Retinal pigment epithelial cell (primary cell): ENCODE data around the gene SUCNR1.
"Not testable (repeated sequence)": the region's sequence is repeated elsewhere in the genome, so short reads cannot be mapped to it uniquely, and the experiment has no call there.

ENCODE experiments used
- DNase-seq: peaks from one replicate; pipeline ENCODE4 v3.0.0-alpha.2; 2010; ENCODE audit warnings: low read depth
- H3K4me3 ChIP-seq: 2 replicates; pipeline ENCODE4 v1.5.1; 2011; ENCODE audit warnings: mild to moderate bottlenecking, low read length, control low read depth, moderate library complexity
- TF ChIP-seq, protein P1 (sequence below): conservative IDR thresholded peaks from 2 replicates; pipeline ENCODE4 v1.5.1; 2011; ENCODE audit warnings: low read depth, low read length, control low read depth, inconsistent platforms

Gene SUCNR1

DNA sequence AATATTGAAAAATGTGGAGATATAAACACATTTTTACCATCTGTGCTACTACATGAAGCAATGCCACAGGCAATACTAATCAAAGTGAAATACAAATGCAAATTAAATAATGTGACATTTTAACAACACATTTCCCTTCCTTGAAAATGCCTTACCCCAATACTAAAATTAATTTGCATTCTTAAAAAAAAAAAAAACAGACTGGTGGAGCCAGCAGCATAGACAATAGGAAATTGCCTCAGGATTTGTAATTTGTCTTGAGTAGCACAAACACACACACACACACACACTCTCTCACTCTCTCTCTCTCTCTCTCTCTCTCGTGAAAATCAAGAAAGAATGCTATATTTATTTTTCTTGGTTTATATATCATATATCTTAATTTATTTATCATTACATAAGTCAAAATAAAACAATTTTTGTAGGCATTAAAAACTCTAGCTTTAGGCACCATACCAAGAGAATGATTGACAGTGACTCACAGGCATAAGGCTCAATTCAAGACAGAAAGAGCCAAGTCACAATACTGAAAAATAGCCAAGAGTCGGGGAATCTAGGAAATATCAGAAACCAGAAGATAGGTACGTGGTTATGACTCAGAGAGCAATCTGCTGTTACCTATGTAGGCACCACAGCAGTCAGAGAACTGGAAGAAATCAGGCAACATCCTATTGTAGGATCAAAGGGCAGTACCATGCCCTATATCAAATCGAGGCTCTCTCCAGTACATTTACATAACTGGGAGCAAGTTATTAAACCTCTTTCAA lies 23.0 kb downstream of the SUCNR1 start:
- TF ChIP-seq, protein P1, sequence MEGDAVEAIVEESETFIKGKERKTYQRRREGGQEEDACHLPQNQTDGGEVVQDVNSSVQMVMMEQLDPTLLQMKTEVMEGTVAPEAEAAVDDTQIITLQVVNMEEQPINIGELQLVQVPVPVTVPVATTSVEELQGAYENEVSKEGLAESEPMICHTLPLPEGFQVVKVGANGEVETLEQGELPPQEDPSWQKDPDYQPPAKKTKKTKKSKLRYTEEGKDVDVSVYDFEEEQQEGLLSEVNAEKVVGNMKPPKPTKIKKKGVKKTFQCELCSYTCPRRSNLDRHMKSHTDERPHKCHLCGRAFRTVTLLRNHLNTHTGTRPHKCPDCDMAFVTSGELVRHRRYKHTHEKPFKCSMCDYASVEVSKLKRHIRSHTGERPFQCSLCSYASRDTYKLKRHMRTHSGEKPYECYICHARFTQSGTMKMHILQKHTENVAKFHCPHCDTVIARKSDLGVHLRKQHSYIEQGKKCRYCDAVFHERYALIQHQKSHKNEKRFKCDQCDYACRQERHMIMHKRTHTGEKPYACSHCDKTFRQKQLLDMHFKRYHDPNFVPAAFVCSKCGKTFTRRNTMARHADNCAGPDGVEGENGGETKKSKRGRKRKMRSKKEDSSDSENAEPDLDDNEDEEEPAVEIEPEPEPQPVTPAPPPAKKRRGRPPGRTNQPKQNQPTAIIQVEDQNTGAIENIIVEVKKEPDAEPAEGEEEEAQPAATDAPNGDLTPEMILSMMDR, result no peak
- H3K4me3 ChIP-seq, result no peak overlapping the region
- no peak for DNase-seq

GRCh38 chr3:151898121-151898520 lies 24.7 kb downstream of the SUCNR1 start:
- not testable (repeated sequence) for DNase-seq, H3K4me3 ChIP-seq

DNA sequence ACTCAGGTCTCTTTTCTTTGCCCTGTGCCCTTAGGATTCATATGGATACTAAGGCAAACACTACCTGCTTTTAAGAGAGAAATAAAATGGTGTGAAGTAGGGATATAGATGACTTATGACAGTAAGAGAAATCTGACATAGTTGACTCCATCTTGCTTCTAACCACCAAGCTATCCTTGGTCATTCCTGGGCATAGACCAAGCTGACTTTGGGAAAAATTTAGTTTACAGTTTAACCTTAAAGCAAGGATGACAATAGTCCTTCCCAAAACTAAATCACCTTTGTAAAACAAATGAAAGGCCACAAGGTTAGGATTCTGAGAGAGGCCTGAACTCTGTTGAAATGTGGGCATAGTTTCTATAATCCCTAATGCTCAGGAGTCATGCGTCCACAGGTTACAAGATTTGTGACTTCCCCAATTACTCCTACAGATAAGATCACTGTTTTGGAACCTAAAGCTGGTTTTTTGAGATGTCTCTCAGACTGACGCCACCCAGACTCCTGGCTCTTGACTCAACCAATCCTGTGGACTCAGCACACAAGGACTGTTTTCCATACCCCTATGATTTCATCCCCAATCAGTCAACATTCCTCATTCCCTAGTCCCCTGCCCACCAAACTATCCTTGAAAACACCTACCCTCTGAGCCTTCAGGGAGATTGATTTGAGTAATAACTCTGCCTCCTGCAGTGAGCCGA lies 25.3 kb downstream of the SUCNR1 start:
- not testable (repeated sequence) for DNase-seq, H3K4me3 ChIP-seq

DNA sequence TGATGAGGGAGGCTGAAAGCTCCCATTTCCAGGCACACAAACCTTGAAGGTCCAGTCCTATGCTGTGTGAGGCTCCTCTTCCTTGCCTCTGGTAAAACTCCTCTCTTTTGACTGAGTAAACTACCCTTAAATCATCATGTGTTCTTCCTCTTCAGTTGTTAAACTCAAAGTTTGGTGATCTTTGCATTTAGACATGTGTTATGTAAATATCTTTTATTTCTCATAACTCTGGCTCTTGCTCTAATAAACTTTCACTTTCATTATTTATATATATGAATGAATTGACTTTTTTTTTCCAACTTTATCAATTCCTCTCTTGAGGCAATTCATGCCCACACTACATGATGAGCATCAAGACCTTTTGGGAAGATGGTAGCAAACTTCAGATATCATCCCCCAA lies 26.6 kb downstream of the SUCNR1 start:
- TF ChIP-seq, protein P1, result no peak
- DNase-seq, result no peak
- no peak overlapping the region for H3K4me3 ChIP-seq

DNA sequence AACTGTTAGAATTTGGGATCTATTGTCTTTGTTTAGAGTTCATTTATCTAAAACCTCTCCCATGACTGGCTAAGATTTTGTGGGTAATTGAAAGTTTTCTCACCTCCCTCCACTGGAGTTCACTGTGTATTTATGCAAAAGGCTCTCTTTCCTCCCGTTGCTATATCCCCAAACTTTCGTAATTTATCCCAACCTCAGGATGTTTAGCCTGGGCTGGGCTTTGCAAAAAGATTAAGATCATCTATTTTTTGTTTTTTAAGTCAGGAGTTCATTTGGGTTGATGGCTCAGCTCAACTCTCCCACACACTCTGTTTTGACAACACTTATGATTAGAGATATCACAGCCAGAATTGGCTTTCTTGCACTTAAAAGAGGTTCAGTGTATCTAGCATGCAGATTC lies 27.0 kb downstream of the SUCNR1 start:
- no peak overlapping the region for H3K4me3 ChIP-seq
- TF ChIP-seq, protein P1, result no peak
- DNase-seq, result no peak

- DNase-seq, result no peak
- TF ChIP-seq, protein P1, result no peak
- H3K4me3 ChIP-seq, result no peak overlapping the region
Measured at GRCh38 chr3:151900884-151901643, 27.6 kb downstream of the SUCNR1 start.

- no peak overlapping the region for H3K4me3 ChIP-seq
- TF ChIP-seq, protein P1, result no peak
- DNase-seq, result no peak
Measured at GRCh38 chr3:151901644-151902285, 28.3 kb downstream of the SUCNR1 start.
